DMS53 treated with DMSO at 0.1 percent for 48 hours (cell line): ENCODE measurements around the gene EED.
A peak's percentile ranks its signal among the peaks of the same experiment; 100 is the strongest.

Experiments used
- DNase-seq: peaks from one replicate; lab custom pipeline; 2025; ENCODE audit not compliant: unreplicated experiment; lab: John Stamatoyannopoulos, UW

Gene EED

GRCh38 chr11:86246293-86246675 is 1.7 kb downstream of the EED start:
- no peak for DNase-seq

GRCh38 chr11:86247608-86248007 is 3.1 kb downstream of the EED start:
- DNase-seq, result no peak

- no peak for DNase-seq
These were observed 4.1 kb downstream of the EED start for GRCh38 chr11:86248609-86249008.

- DNase-seq, result no peak
These were observed 5.0 kb downstream of the EED start for GRCh38 chr11:86249307-86250098.

GRCh38 chr11:86251345-86251744 is 6.8 kb downstream of the EED start:
- DNase-seq, result no peak

- no peak for DNase-seq
These were observed 11.3 kb downstream of the EED start for GRCh38 chr11:86255896-86256295.

- no peak for DNase-seq
These were observed 12.1 kb downstream of the EED start for GRCh38 chr11:86256608-86257007.

GRCh38 chr11:86257446-86257845 is 12.9 kb downstream of the EED start:
- no peak for DNase-seq

- no peak for DNase-seq
These were observed 15.2 kb downstream of the EED start for GRCh38 chr11:86259730-86260129.

GRCh38 chr11:86261328-86261727 is 16.8 kb downstream of the EED start:
- DNase-seq, result no peak

- DNase-seq, result no peak
These were observed 17.8 kb downstream of the EED start for GRCh38 chr11:86262387-86262786.

- no peak for DNase-seq
These were observed 20.1 kb downstream of the EED start for GRCh38 chr11:86264649-86265048.

GRCh38 chr11:86265194-86265593 is 20.6 kb downstream of the EED start:
- DNase-seq, result no peak

GRCh38 chr11:86269645-86270044 is 25.1 kb downstream of the EED start:
- no peak for DNase-seq

GRCh38 chr11:86274503-86274902 is 29.9 kb downstream of the EED start:
- DNase-seq, result no peak

GRCh38 chr11:86274999-86275398 is 30.4 kb downstream of the EED start:
- peak; percentile 61 for DNase-seq

- no peak for DNase-seq
These were observed 31.2 kb downstream of the EED start for GRCh38 chr11:86275493-86276370.

- no peak for DNase-seq
These were observed 33.2 kb downstream of the EED start for GRCh38 chr11:86277741-86278140.

GRCh38 chr11:86278226-86278625 is 33.7 kb downstream of the EED start:
- no peak for DNase-seq

- no peak for DNase-seq
These were observed 35.2 kb downstream of the EED start for GRCh38 chr11:86279747-86280146.

- DNase-seq, result no peak
These were observed 42.9 kb downstream of the EED start for GRCh38 chr11:86287468-86287796.

- DNase-seq, result no peak
These were observed 44.4 kb downstream of the EED start for GRCh38 chr11:86288776-86289507.
